ENCODE data around the gene RXRG. TPM values are rescaled to one million over a fixed set of nuclear protein-coding genes. Genes with fewer than 3 reads are reported as not detected.

The RXRG gene
- total RNA-seq, 4 donors from 2014 or later = 1.7 to 3.9 (median 2.5) TPM

DNA sequence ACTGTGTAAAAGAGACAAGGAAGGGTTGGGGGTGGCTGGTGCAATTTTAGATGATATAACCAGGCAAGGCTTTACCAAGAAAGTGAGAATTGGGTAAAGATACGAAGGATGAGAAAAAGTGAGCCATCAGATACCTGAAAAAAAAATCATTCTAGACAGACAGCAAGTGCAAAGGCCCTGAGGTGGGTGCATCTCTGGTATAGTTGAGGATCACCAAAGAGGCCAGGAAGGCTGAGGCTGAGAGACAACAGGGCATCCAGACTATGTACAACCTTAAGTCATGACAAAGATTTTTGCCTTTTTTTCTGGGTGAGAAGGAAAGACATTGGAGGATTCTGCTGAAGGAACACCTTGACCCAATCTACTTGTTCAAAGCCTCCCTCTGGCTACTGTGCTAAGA, 29.9 kb downstream of the RXRG start:
- intact Hi-C loops (cut with DNase I) = no loop called here
- Histone ChIP-seq H3K27ac (replicated peaks in 1 of 4) (no peak overlapping the region), H3K9me3 (no peaks in the 10 kb centered on the region), H3K36me3 (no peaks in the 10 kb centered on the region), H3K4me1 (peaks cover 0 to 6% (median 0%) of the 10 kb centered on the region in 4 donors), H3K27me3 (peaks cover 0 to 23% (median 0%) of the 10 kb centered on the region in 4 donors), H3K4me3 (no peak overlapping the region)
- DNase-seq (ENCODE audit: extremely low spot score) = no peak
- TF ChIP-seq EP300 (IDR thresholded peaks at IDR 0.05) (no peak), CTCF (IDR thresholded peaks at IDR 0.05) (no peak), POLR2A (IDR thresholded peaks at IDR 0.05; ENCODE audit: low read depth) (no peak), POLR2AphosphoS5 (IDR thresholded peaks at IDR 0.05) (no peak)
- 79% methylated on average over 1 of the region's 1 CpG for WGBS

DNA sequence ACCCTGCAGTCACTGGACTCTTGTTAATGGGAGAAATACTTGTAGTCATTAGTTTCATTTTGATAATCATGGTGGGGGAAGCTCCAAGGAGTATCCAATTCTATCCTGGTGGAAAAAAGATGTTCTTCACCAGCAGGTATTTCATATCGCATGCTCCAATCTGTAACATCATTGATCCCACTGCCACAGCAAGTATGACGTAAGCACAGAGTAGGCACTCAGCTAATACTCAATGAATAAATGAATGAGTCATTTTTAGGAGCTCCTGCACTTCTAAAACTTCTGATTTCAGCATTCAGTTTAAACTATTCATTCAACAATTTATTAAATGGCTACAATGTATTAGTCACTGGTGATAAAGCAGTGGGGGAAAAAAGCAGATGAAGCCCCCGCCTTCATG, 30.3 kb downstream of the RXRG start:
- WGBS = 93% methylated on average over 3 of the region's 3 CpGs
- H3K9me3 ChIP-seq = no peaks in the 10 kb centered on the region
- TF ChIP-seq POLR2A (IDR thresholded peaks at IDR 0.05; ENCODE audit: low read depth) (no peak), POLR2AphosphoS5 (IDR thresholded peaks at IDR 0.05) (no peak), CTCF (IDR thresholded peaks at IDR 0.05) (no peak), EP300 (IDR thresholded peaks at IDR 0.05) (no peak)
- no peaks in the 10 kb centered on the region for H3K36me3 ChIP-seq
- no peak for DNase-seq (ENCODE audit: extremely low spot score)
- peaks cover 0 to 10% (median 0%) of the 10 kb centered on the region in 4 donors for H3K4me1 ChIP-seq
- peaks cover 0 to 23% (median 0%) of the 10 kb centered on the region in 4 donors for H3K27me3 ChIP-seq
- H3K27ac ChIP-seq (replicated peaks in 1 of 4) = no peak overlapping the region
- intact Hi-C loops (cut with DNase I) = no loop called here
- H3K4me3 ChIP-seq = no peak overlapping the region

- Histone ChIP-seq H3K27me3 (peaks cover 0 to 31% (median 0%) of the 10 kb centered on the region in 4 donors), H3K36me3 (no peaks in the 10 kb centered on the region), H3K27ac (replicated peaks in 1 of 4) (no peak overlapping the region), H3K4me1 (peaks cover 0 to 12% (median 0%) of the 10 kb centered on the region in 4 donors), H3K9me3 (no peaks in the 10 kb centered on the region), H3K4me3 (no peak overlapping the region)
- no peak for TF ChIP-seq CTCF (IDR thresholded peaks at IDR 0.05)
- no peak for TF ChIP-seq EP300 (IDR thresholded peaks at IDR 0.05)
- TF ChIP-seq POLR2AphosphoS5 (IDR thresholded peaks at IDR 0.05) = no peak
- TF ChIP-seq POLR2A (IDR thresholded peaks at IDR 0.05; ENCODE audit: low read depth) = no peak
- 30% methylated on average over 2 of the region's 2 CpGs for WGBS
- DNase-seq (ENCODE audit: extremely low spot score) = no peak
- intact Hi-C loops (cut with DNase I) = no loop called here
These were observed 33.5 kb downstream of the RXRG start for GRCh38 chr1:165411396-165411795.

- peaks cover 0 to 12% (median 0%) of the 10 kb centered on the region in 4 donors for H3K4me1 ChIP-seq
These were observed 35.1 kb downstream of the RXRG start for GRCh38 chr1:165409657-165410358.

More at GRCh38 chr1:165409657-165410358, 35.1 kb downstream of the RXRG start:
- 58% methylated on average over 4 of the region's 4 CpGs for WGBS
- TF ChIP-seq POLR2A (IDR thresholded peaks at IDR 0.05; ENCODE audit: low read depth) (no peak), POLR2AphosphoS5 (IDR thresholded peaks at IDR 0.05) (no peak), CTCF (IDR thresholded peaks at IDR 0.05) (no peak), EP300 (IDR thresholded peaks at IDR 0.05) (no peak)
- Histone ChIP-seq H3K36me3 (no peaks in the 10 kb centered on the region), H3K27ac (replicated peaks in 1 of 4) (no peak overlapping the region), H3K9me3 (no peaks in the 10 kb centered on the region), H3K27me3 (peaks cover 0 to 28% (median 0%) of the 10 kb centered on the region in 4 donors), H3K4me3 (no peak overlapping the region)
- no peak for DNase-seq (ENCODE audit: extremely low spot score)
- intact Hi-C loops (cut with DNase I) = no loop called here

Data from esophagus muscularis mucosa (tissue), 4 donors.